ENCODE results near the gene IL1RAPL2. TPM values are rescaled to one million over a fixed set of nuclear protein-coding genes. Genes with fewer than 3 reads are reported as not detected.

The IL1RAPL2 gene
- polyA plus RNA-seq, 1 of the 3 experiments (the other 2 are of a cell fraction): 0.13 TPM

DNA sequence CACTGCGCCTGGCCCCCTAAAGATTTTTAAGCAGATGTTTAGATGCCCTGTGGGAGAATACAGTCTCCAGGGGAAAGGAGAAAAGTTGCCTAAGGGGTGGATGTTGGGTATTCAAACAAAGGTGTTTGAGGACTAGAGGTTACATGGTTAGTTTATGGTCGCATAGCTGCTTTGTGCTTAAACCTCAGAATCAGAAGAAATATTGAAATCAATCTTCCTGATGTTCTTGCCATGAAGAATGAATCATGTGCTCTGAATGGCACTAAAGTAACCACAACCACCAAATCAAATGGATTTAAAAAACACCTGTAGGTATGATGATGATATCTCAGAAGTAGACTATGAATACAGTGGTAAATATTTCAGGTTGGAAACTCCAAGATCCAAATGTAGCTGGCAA is 697.2 kb downstream of the IL1RAPL2 start (continued):
- TF ChIP-seq RCOR1 (IDR thresholded peaks at IDR 0.05; ENCODE audit: low read length): no peak
- no peak for TF ChIP-seq TEAD4 (IDR thresholded peaks at IDR 0.05; ENCODE audit: borderline replicate concordance, insufficient read depth)
- no peak for TF ChIP-seq FOXJ3 (CRISPR knock-in tag; IDR thresholded peaks at IDR 0.05)
- no peak for TF ChIP-seq CHD2 (IDR thresholded peaks at IDR 0.05; ENCODE audit: low read length, partially characterized antibody)
- TF ChIP-seq JUND (IDR thresholded peaks at IDR 0.05): no peak

DNA sequence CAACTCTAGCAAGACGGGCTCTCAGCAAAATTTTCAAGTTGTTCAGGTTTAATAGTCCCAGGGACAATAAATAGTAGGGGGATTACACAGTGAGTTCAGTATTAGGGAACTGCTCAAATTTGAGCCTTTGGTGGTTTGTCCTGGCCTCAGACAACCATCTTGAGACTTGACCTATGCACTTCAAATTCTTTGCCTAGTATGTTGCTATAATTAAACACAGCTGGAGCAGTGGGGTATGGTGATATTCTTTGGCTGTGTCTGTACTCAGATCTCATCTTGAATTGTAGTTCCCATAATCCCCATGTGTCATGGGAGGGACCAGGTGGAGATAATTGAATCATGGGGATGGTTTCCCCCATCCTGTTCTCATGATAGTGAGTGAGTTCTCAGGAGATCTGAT is 697.8 kb downstream of the IL1RAPL2 start:
- DNase-seq: no peak
- Histone ChIP-seq H3K79me2 (ENCODE audit: insufficient read depth) (no peaks in the 10 kb centered on the region), H4K20me1 (ENCODE audit: insufficient read depth) (no peaks in the 10 kb centered on the region), H3K36me3 (replicated peaks in 1 of 2; ENCODE audit: control insufficient read depth in 1 of 2, insufficient read depth in 2 of 2, low read length in 1 of 2) (no peaks in the 10 kb centered on the region), H3K27me3 (ENCODE audit: insufficient read depth) (no peaks in the 10 kb centered on the region), H3K9me2 (no peaks in the 10 kb centered on the region), H3K4me2 (no peak overlapping the region), H3K27ac (ENCODE audit: low read depth in 2 of 2, low read length in 1 of 2) (no peak overlapping the region), H3K9ac (no peak overlapping the region), H2AFZ (ENCODE audit: low read depth) (no peak overlapping the region), H3K4me1 (ENCODE audit: control insufficient read depth in 1 of 2, insufficient read depth in 2 of 2, low read depth in 1 of 2, low read length in 1 of 2) (no peaks in the 10 kb centered on the region), H3K4me3 (ENCODE audit: low read depth in 2 of 2, low read length in 1 of 2) (no peak overlapping the region), H3F3A (replicated peaks; ENCODE audit: insufficient read depth) (no peaks in the 10 kb centered on the region), H3K9me3 (no peaks in the 10 kb centered on the region)
- POLR2A ChIA-PET: no interaction called here
- TF ChIP-seq SIN3A (IDR thresholded peaks at IDR 0.05; ENCODE audit: borderline replicate concordance, low read depth, low read length): no peak
- TF ChIP-seq, protein P1, sequence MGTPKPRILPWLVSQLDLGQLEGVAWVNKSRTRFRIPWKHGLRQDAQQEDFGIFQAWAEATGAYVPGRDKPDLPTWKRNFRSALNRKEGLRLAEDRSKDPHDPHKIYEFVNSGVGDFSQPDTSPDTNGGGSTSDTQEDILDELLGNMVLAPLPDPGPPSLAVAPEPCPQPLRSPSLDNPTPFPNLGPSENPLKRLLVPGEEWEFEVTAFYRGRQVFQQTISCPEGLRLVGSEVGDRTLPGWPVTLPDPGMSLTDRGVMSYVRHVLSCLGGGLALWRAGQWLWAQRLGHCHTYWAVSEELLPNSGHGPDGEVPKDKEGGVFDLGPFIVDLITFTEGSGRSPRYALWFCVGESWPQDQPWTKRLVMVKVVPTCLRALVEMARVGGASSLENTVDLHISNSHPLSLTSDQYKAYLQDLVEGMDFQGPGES (IDR thresholded peaks at IDR 0.05; ENCODE audit: low read depth, low read length): no peak
- no peak for TF ChIP-seq RAD21 (IDR thresholded peaks at IDR 0.05; ENCODE audit: low read length)
- TF ChIP-seq FOXM1 (IDR thresholded peaks at IDR 0.05; ENCODE audit: low read depth): no peak
- TF ChIP-seq, protein P2, sequence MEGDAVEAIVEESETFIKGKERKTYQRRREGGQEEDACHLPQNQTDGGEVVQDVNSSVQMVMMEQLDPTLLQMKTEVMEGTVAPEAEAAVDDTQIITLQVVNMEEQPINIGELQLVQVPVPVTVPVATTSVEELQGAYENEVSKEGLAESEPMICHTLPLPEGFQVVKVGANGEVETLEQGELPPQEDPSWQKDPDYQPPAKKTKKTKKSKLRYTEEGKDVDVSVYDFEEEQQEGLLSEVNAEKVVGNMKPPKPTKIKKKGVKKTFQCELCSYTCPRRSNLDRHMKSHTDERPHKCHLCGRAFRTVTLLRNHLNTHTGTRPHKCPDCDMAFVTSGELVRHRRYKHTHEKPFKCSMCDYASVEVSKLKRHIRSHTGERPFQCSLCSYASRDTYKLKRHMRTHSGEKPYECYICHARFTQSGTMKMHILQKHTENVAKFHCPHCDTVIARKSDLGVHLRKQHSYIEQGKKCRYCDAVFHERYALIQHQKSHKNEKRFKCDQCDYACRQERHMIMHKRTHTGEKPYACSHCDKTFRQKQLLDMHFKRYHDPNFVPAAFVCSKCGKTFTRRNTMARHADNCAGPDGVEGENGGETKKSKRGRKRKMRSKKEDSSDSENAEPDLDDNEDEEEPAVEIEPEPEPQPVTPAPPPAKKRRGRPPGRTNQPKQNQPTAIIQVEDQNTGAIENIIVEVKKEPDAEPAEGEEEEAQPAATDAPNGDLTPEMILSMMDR (IDR thresholded peaks at IDR 0.05): no peak
- TF ChIP-seq MXI1 (IDR thresholded peaks at IDR 0.05; ENCODE audit: low read depth, low read length): no peak
- no peak for TF ChIP-seq ELF1 (IDR thresholded peaks at IDR 0.05)
- TF ChIP-seq POLR2AphosphoS5 (IDR thresholded peaks at IDR 0.05; ENCODE audit: low read depth, low read length): no peak
- TF ChIP-seq FOSL2 (IDR thresholded peaks at IDR 0.05; ENCODE audit: borderline replicate concordance, low read depth): no peak
- WGBS (ENCODE audit: low lambda C conversion rate): 7% methylated on average over 1 of the region's 1 CpG
- CTCF ChIA-PET: no interaction called here

DNA sequence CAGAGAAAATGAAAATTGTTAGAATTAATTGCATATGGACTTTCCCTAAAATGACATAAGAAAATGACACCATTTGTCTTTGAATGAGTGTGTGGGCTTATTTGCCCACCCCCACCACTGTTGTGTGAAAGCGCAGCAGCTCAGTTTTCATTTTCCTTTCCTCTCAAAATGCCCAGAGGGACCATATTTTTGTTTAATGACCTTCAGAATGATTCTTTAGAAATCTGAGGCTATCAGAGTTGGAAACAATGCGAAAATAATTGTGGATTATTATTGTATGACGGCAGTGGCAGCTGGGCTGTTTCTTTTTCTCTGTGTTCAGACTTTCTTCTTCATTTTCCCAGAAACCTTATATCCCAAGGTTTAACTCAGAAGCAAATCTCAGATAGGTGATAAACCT is 699.1 kb downstream of the IL1RAPL2 start:
- 9% methylated on average over 3 of the region's 3 CpGs for WGBS (ENCODE audit: low lambda C conversion rate)
- Histone ChIP-seq H3K4me2 (no peak overlapping the region), H4K20me1 (ENCODE audit: insufficient read depth) (no peaks in the 10 kb centered on the region), H3K79me2 (ENCODE audit: insufficient read depth) (no peaks in the 10 kb centered on the region), H3K4me3 (ENCODE audit: low read depth in 2 of 2, low read length in 1 of 2) (no peak overlapping the region), H3K27ac (ENCODE audit: low read depth in 2 of 2, low read length in 1 of 2) (no peak overlapping the region), H3K9me3 (no peaks in the 10 kb centered on the region), H3K27me3 (ENCODE audit: insufficient read depth) (no peaks in the 10 kb centered on the region), H2AFZ (ENCODE audit: low read depth) (no peak overlapping the region), H3K9me2 (no peaks in the 10 kb centered on the region), H3K36me3 (replicated peaks in 1 of 2; ENCODE audit: control insufficient read depth in 1 of 2, insufficient read depth in 2 of 2, low read length in 1 of 2) (no peaks in the 10 kb centered on the region), H3K9ac (no peak overlapping the region), H3F3A (replicated peaks; ENCODE audit: insufficient read depth) (no peaks in the 10 kb centered on the region), H3K4me1 (ENCODE audit: control insufficient read depth in 1 of 2, insufficient read depth in 2 of 2, low read depth in 1 of 2, low read length in 1 of 2) (no peaks in the 10 kb centered on the region)
- POLR2A ChIA-PET: no interaction called here
- no peak for DNase-seq
- CTCF ChIA-PET: no interaction called here
- TF ChIP-seq, protein P3, sequence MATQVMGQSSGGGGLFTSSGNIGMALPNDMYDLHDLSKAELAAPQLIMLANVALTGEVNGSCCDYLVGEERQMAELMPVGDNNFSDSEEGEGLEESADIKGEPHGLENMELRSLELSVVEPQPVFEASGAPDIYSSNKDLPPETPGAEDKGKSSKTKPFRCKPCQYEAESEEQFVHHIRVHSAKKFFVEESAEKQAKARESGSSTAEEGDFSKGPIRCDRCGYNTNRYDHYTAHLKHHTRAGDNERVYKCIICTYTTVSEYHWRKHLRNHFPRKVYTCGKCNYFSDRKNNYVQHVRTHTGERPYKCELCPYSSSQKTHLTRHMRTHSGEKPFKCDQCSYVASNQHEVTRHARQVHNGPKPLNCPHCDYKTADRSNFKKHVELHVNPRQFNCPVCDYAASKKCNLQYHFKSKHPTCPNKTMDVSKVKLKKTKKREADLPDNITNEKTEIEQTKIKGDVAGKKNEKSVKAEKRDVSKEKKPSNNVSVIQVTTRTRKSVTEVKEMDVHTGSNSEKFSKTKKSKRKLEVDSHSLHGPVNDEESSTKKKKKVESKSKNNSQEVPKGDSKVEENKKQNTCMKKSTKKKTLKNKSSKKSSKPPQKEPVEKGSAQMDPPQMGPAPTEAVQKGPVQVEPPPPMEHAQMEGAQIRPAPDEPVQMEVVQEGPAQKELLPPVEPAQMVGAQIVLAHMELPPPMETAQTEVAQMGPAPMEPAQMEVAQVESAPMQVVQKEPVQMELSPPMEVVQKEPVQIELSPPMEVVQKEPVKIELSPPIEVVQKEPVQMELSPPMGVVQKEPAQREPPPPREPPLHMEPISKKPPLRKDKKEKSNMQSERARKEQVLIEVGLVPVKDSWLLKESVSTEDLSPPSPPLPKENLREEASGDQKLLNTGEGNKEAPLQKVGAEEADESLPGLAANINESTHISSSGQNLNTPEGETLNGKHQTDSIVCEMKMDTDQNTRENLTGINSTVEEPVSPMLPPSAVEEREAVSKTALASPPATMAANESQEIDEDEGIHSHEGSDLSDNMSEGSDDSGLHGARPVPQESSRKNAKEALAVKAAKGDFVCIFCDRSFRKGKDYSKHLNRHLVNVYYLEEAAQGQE (IDR thresholded peaks at IDR 0.05; ENCODE audit: low read depth, low read length): no peak
- TF ChIP-seq, protein P2 (IDR thresholded peaks at IDR 0.05): no peak
- TF ChIP-seq JUND (IDR thresholded peaks at IDR 0.05): no peak
- TF ChIP-seq MXI1 (IDR thresholded peaks at IDR 0.05; ENCODE audit: low read depth, low read length): no peak
- no peak for TF ChIP-seq FOSL2 (IDR thresholded peaks at IDR 0.05; ENCODE audit: borderline replicate concordance, low read depth)
- no peak for TF ChIP-seq NFIC (IDR thresholded peaks at IDR 0.05; ENCODE audit: borderline replicate concordance)
- TF ChIP-seq, protein P1 (IDR thresholded peaks at IDR 0.05; ENCODE audit: low read depth, low read length): no peak

Data from SK-N-SH (cell line).